ENCODE measurements around the gene IER3IP1. TPM values are rescaled to one million over a fixed set of nuclear protein-coding genes. Genes with fewer than 3 reads are reported as not detected.

The IER3IP1 gene
- total RNA-seq, 2 donors from 2014 or later = 13.3 to 14.4 TPM

DNA sequence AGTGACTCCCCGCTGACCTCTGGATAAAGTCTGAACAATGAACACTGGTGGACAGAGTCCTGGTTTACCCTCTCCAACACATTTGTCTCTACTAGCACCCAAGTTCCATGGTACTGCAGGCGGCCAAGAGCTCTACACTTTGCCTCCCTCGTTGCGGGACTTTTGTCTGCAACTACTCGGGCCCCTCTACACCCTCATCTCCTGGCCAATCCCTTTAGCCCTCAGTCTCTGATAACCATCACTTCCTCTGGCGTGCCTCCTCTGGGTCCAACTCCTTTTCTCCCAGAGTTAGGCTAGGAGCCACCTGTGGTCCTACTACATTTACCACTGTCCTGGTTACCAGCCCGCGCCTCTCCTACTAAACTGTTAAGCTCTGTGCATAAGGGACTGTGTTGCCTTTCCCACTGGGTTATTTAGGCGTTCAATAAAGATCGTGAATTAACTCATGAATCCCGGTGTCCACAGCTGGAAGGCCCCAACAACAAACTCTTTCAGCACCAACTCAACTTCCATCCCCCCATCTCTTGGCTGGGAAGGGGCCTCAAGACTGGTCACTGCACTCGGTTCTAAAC, 26.6 kb downstream of the IER3IP1 start:
- H3K4me3 Mint-ChIP-seq = peak overlapping the region; percentile 99 to 100
- peaks cover 56% of the 10 kb centered on the region for H3K4me1 Mint-ChIP-seq (ENCODE audit: low read depth)
- DNase-seq = no peak
- peaks cover 0 to 2% of the 10 kb centered on the region in 2 donors for H3K9me3 Mint-ChIP-seq
- peak overlapping the region; percentile 98 for H3K27ac Mint-ChIP-seq
- no peaks in the 10 kb centered on the region for H3K27me3 Mint-ChIP-seq (ENCODE audit: low read depth)
- H3K36me3 Mint-ChIP-seq (ENCODE audit: insufficient read depth in 2 of 2) = peaks cover 0 to 13% of the 10 kb centered on the region in 2 donors
- ATAC-seq (replicated peaks in 1 of 2) = no peak

- no peaks in the 10 kb centered on the region for H3K27me3 Mint-ChIP-seq (ENCODE audit: low read depth)
- H3K4me3 Mint-ChIP-seq = no peak overlapping the region
- peaks cover 0 to 2% of the 10 kb centered on the region in 2 donors for H3K9me3 Mint-ChIP-seq
- no peak overlapping the region for H3K27ac Mint-ChIP-seq
- H3K36me3 Mint-ChIP-seq (ENCODE audit: insufficient read depth in 2 of 2) = peaks cover 2 to 12% of the 10 kb centered on the region in 2 donors
- peaks cover 60% of the 10 kb centered on the region for H3K4me1 Mint-ChIP-seq (ENCODE audit: low read depth)
- no peak for ATAC-seq (replicated peaks in 1 of 2)
- DNase-seq = no peak
These were observed 30.0 kb downstream of the IER3IP1 start for GRCh38 chr18:47146206-47146605.

DNA sequence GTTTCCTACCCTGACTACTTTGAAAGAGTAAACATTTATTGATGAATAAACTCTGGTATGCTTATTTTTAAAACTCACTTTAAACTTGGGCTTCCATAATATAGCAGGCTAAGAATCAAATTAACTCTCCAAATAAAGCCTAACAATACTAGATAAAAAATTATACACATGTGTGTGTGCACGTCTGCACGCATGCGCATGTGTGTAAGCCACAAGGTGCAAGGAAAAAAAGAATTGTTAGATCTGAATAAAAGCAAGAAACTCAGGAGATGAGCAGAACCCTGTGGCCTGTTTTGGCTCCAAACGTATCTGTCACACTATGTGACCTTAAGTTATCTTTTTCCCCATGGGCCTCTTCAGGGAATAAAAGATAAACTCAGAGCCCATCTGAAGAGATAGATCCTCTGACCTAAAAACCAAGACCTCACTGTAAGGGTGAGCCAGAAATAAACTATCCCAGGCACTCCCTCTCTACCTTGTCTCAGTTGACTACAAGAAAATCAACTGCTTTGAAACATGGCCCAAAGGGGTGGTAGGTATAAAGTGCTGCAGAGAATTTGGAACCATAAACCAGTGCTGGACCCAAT, 32.2 kb downstream of the IER3IP1 start:
- no peak overlapping the region for H3K4me3 Mint-ChIP-seq
- peaks cover 43% of the 10 kb centered on the region for H3K4me1 Mint-ChIP-seq (ENCODE audit: low read depth)
- H3K27me3 Mint-ChIP-seq (ENCODE audit: low read depth) = no peaks in the 10 kb centered on the region
- H3K9me3 Mint-ChIP-seq = peaks cover 0 to 2% of the 10 kb centered on the region in 2 donors
- peaks cover 2 to 13% of the 10 kb centered on the region in 2 donors for H3K36me3 Mint-ChIP-seq (ENCODE audit: insufficient read depth in 2 of 2)
- ATAC-seq (replicated peaks in 1 of 2) = no peak
- H3K27ac Mint-ChIP-seq = no peak overlapping the region
- DNase-seq = no peak

- peaks cover 2 to 13% of the 10 kb centered on the region in 2 donors for H3K36me3 Mint-ChIP-seq (ENCODE audit: insufficient read depth in 2 of 2)
- no peak overlapping the region for H3K27ac Mint-ChIP-seq
- H3K4me1 Mint-ChIP-seq (ENCODE audit: low read depth) = peaks cover 34% of the 10 kb centered on the region
- DNase-seq = no peak
- no peak for ATAC-seq (replicated peaks in 1 of 2)
- H3K27me3 Mint-ChIP-seq (ENCODE audit: low read depth) = no peaks in the 10 kb centered on the region
- no peak overlapping the region for H3K4me3 Mint-ChIP-seq
- H3K9me3 Mint-ChIP-seq = peaks cover 0 to 2% of the 10 kb centered on the region in 2 donors
These were observed 33.0 kb downstream of the IER3IP1 start for GRCh38 chr18:47143153-47143552.

DNA sequence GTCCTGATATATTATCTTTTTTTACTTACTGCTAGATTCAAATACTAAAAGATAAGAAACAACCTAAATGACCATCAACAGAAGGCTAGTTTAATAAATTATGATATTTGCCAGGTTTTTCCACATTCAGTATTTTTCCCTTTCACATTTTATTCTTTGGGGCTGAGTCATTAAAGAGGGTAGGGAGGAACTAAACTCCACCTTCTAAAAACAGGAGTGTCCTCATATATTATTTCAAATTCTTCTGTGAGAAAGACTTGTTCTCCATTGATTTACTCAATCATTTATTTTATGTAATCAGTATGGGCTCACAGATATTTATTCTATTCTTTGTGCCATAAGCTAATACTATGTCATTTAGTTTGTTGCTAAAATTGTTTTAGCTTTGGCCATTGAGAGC, 34.9 kb downstream of the IER3IP1 start:
- H3K4me1 Mint-ChIP-seq (ENCODE audit: low read depth) = peaks cover 27% of the 10 kb centered on the region
- no peaks in the 10 kb centered on the region for H3K27me3 Mint-ChIP-seq (ENCODE audit: low read depth)
- DNase-seq = no peak
- H3K4me3 Mint-ChIP-seq = no peak overlapping the region
- no peak overlapping the region for H3K27ac Mint-ChIP-seq
- H3K9me3 Mint-ChIP-seq = peaks cover 0 to 2% of the 10 kb centered on the region in 2 donors
- no peak for ATAC-seq (replicated peaks in 1 of 2)
- H3K36me3 Mint-ChIP-seq (ENCODE audit: insufficient read depth in 2 of 2) = peaks cover 2 to 13% of the 10 kb centered on the region in 2 donors

GRCh38 chr18:47121146-47121545, 55.0 kb downstream of the IER3IP1 start:
- H3K27ac Mint-ChIP-seq = no peak overlapping the region
- peaks cover 12 to 13% of the 10 kb centered on the region in 2 donors for H3K36me3 Mint-ChIP-seq (ENCODE audit: insufficient read depth in 2 of 2)
- H3K27me3 Mint-ChIP-seq (ENCODE audit: low read depth) = no peaks in the 10 kb centered on the region

GRCh38 chr18:47120428-47120827, 55.7 kb downstream of the IER3IP1 start:
- Mint-ChIP-seq H3K4me3 (peak overlapping the region; percentile 58 to 75), H3K9me3 (no peaks in the 10 kb centered on the region), H3K27me3 (ENCODE audit: low read depth) (no peaks in the 10 kb centered on the region), H3K4me1 (ENCODE audit: low read depth) (peaks cover 54% of the 10 kb centered on the region), H3K36me3 (ENCODE audit: insufficient read depth in 2 of 2) (peaks cover 12 to 13% of the 10 kb centered on the region in 2 donors), H3K27ac (peak overlapping the region; percentile 30)
- ATAC-seq (replicated peaks in 1 of 2) = peak; percentile 91 to 95
- DNase-seq = peak; percentile 21 to 31

More at GRCh38 chr18:47121146-47121545, 55.0 kb downstream of the IER3IP1 start:
- Mint-ChIP-seq H3K4me1 (ENCODE audit: low read depth) (peaks cover 54% of the 10 kb centered on the region), H3K4me3 (no peak overlapping the region), H3K9me3 (no peaks in the 10 kb centered on the region)
- no peak for DNase-seq
- ATAC-seq (replicated peaks in 1 of 2) = no peak

- ATAC-seq (replicated peaks in 1 of 2) = peak; percentile 38 to 65
- Mint-ChIP-seq H3K4me3 (no peak overlapping the region), H3K27ac (no peak overlapping the region), H3K27me3 (ENCODE audit: low read depth) (no peaks in the 10 kb centered on the region), H3K36me3 (ENCODE audit: insufficient read depth in 2 of 2) (peaks cover 10 to 12% of the 10 kb centered on the region in 2 donors), H3K9me3 (no peaks in the 10 kb centered on the region), H3K4me1 (ENCODE audit: low read depth) (peaks cover 46% of the 10 kb centered on the region)
- peak in 1 of 2 donors; percentile 47 for DNase-seq
These were observed 57.2 kb downstream of the IER3IP1 start for GRCh38 chr18:47118981-47119380.

GRCh38 chr18:47115205-47115604, 61.0 kb downstream of the IER3IP1 start:
- ATAC-seq (replicated peaks in 1 of 2) (no peak), DNase-seq (no peak)
- Mint-ChIP-seq H3K4me1 (ENCODE audit: low read depth) (peaks cover 22% of the 10 kb centered on the region), H3K27ac (no peak overlapping the region), H3K4me3 (no peak overlapping the region), H3K36me3 (ENCODE audit: insufficient read depth in 2 of 2) (peaks cover 4 to 9% of the 10 kb centered on the region in 2 donors), H3K9me3 (no peaks in the 10 kb centered on the region), H3K27me3 (ENCODE audit: low read depth) (no peaks in the 10 kb centered on the region)

DNA sequence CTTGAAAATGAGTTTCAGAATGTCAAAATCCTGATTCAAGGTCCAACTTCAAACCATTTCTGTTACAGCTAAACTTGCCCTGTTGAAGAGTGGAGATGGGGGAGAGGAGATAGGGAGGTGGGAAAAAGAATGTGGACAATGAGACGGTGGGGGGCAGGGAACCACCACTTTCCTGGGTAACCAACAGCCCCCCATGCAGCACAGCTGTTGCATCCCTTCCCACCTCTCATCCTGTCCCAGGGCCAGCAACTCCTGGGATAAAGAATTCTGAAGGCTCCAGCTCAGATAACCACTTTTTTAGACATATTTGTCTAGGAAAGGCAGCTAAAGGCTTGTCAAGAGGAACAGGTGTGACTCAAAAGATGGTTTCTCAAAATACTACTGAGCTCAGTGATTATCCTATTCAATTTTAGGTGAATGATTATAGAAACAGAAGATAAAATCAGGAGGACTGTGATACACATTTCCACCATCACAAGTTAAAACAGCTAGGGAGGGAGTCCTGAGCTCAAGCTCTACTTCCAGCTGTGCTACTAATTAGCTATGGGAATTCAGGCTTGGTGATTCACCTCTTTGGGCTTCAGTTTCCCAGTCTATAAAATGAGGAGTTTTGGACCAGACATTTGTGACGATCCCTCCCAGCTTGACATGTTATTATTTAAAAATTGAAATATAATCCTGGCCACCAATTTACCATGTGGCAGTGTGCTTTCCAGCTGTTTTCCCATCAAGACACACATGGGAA, 62.2 kb downstream of the IER3IP1 start:
- Mint-ChIP-seq H3K4me3 (no peak overlapping the region), H3K27ac (no peak overlapping the region), H3K9me3 (no peaks in the 10 kb centered on the region), H3K27me3 (ENCODE audit: low read depth) (no peaks in the 10 kb centered on the region), H3K36me3 (ENCODE audit: insufficient read depth in 2 of 2) (peaks cover 1 to 3% of the 10 kb centered on the region in 2 donors), H3K4me1 (ENCODE audit: low read depth) (peaks cover 10% of the 10 kb centered on the region)
- ATAC-seq (replicated peaks in 1 of 2) (no peak), DNase-seq (no peak)

DNA sequence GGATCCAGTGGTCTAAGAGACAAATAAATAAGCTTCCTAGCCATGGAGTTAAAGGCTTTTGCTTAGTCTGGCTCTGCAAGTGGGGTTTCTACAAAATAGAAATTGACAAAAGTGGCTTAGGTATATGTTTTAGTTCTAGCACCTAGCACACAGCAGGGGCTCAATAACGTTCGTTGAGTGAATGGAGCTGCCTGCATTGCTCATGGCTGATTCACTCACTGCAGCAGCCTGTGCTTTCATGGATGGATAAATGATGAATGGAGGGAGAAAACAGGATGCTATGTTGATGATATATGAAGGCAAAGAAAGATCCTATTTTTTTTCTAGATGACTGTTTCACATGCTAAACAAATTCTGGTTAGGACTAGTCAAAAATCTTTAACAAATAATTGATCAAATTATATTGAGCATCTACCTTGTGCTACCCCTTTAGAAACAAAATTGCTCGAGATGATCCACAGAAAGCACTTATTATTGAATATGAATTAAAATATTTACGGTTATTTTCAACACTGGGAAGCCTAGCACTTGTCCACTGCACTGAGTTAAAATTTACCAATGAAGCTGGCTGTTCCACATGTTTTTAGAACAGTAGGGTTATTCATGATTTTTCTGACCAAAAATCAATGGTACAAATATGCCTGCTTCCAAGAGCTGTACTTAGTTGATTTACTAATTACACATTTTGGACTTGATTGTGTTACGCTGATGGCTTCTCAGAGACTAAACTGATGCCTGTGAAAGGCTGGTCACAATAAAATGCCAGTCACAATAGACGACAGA, 65.5 kb downstream of the IER3IP1 start:
- DNase-seq (no peak), ATAC-seq (replicated peaks in 1 of 2) (no peak)
- H3K4me1 Mint-ChIP-seq (ENCODE audit: low read depth) = no peaks in the 10 kb centered on the region
- peaks cover 1 to 2% of the 10 kb centered on the region in 2 donors for H3K36me3 Mint-ChIP-seq (ENCODE audit: insufficient read depth in 2 of 2)
- no peaks in the 10 kb centered on the region for H3K27me3 Mint-ChIP-seq (ENCODE audit: low read depth)
- H3K27ac Mint-ChIP-seq = peak overlapping the region; percentile 23
- no peaks in the 10 kb centered on the region for H3K9me3 Mint-ChIP-seq
- no peak overlapping the region for H3K4me3 Mint-ChIP-seq

GRCh38 chr18:47109720-47110119, 66.4 kb downstream of the IER3IP1 start:
- no peaks in the 10 kb centered on the region for H3K9me3 Mint-ChIP-seq
- ATAC-seq (replicated peaks in 1 of 2) = no peak
- no peaks in the 10 kb centered on the region for H3K27me3 Mint-ChIP-seq (ENCODE audit: low read depth)
- peak overlapping the region; percentile 7 for H3K27ac Mint-ChIP-seq
- no peaks in the 10 kb centered on the region for H3K4me1 Mint-ChIP-seq (ENCODE audit: low read depth)
- no peak for DNase-seq
- peaks cover 1 to 2% of the 10 kb centered on the region in 2 donors for H3K36me3 Mint-ChIP-seq (ENCODE audit: insufficient read depth in 2 of 2)
- H3K4me3 Mint-ChIP-seq = no peak overlapping the region

DNA sequence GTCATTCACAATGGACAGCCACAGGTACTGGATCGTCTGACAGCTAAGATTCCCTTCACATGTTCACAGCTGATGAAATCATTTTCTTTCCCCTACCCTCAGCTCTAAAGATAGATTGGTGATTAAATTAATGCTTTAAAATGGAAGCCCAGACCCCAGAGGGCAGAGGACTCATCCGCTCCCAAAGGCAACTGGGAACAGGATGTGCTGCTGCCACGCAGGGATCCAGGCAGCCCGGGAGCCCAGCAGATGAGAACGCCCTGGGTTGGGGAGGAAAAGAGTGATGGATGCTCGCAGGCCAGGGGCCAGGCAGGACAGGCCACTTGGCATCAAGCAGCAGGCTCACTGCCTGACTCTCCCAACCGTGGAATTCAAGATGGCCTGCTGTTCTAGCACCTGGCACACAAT, 67.2 kb downstream of the IER3IP1 start:
- H3K4me3 Mint-ChIP-seq = no peak overlapping the region
- DNase-seq (no peak), ATAC-seq (replicated peaks in 1 of 2) (no peak)
- no peaks in the 10 kb centered on the region for H3K27me3 Mint-ChIP-seq (ENCODE audit: low read depth)
- no peaks in the 10 kb centered on the region for H3K4me1 Mint-ChIP-seq (ENCODE audit: low read depth)
- no peak overlapping the region for H3K27ac Mint-ChIP-seq
- peaks cover 1 to 2% of the 10 kb centered on the region in 2 donors for H3K36me3 Mint-ChIP-seq (ENCODE audit: insufficient read depth in 2 of 2)
- no peaks in the 10 kb centered on the region for H3K9me3 Mint-ChIP-seq
